GM20431 (cell line): ENCODE results near the gene PAX6.

Experiments
- in situ Hi-C: fragments of 300-500 bp; cut with MseI, MboI; formaldehyde crosslinking; loops from one replicate; pipeline ENCODE4 v1.15.0; 2020; ENCODE audit warnings: low sequenced_read_pairs; ENCODE audit not compliant: unreplicated experiment

PAX6 gene

DNA sequence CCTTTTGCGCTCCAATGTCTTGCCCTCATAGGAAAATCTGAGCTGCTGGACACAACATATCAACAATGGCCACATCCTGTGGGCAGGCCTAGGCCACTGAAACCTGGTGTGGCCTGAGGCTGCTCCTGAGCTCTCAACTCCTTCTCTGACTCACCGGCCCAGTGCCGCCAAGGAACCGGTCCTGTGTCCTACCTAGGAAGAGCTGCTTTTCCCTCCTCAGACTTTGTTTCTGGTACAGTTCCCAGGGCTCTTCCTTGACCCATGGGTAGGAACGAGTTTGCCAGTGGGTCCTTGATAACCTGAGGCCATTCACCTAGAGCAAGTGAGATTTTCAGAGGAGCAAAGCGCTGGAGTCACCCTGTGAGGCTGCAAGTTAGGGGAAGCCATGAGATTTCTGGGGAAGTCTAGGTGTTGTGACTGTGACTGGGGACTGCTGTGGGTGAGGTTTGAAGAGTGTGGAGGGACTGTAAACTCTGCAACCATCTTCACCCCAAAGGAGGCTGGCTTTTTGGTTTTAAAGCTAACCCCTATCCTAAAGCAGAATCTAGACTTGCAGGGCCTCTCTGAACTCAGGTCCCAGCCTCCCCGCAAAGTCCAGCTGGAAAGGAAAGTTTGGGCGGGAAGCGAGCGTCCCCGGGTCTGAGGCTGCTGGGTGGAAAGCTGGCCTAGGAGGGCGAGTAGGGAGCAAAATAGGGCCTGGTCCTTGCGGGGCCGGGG, 12.0 kb upstream of the PAX6 start:
- in situ Hi-C loops: no loop called here

DNA sequence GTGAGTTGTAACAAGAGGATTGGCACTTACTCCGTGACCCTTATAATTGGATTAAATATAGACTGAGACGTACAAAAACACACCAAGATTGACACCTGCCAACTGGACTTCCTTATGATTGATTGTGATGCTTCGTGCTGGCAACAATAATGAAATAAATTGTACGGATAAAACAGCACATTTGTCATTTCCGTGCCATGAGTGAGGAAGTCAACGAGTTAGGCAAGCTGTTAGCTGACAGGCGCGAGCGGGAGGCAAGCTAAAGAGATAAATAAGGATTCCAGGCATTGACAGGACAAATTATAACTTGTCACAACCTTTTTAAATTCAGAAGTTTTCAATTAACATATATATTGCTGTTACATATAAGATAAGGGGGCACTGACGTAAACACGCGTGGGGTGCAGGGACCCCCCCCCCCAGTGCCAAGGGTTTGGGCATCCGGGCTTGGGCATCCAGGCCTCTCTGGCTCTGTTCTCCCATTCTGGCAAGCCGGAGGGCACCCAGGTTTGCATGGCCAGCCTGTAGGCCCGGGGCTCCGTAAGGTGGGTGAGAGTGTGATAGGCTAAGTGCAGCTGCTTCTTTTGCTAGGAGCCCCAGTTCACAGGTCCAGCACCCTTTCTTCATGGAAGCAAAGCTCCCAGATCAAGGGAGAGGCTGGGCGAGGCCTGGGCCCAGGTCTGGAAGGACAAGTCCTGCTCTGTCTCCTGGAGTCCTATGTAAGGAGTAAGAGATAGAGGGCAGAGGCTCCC, 11.2 kb upstream of the PAX6 start:
- in situ Hi-C loops: no loop called here

DNA sequence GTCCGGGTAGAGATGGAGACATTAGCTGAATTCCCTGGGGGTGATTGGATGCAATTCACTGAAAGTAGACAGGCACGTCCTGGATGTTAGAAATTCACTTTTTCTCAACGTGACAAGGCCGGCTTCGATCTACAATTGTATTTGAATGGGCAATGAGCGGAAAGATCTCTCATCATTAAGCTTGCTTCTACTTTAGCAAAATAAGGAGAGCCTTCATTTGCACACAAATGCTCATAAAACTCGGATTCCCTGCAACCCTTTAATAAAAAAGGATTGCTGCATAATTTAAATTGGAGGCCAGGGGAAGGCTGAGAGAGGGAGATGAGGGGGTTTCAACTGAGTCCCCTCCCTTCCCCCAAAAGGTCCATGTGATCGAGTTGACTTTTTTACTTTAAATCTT, 10.6 kb upstream of the PAX6 start:
- in situ Hi-C loops: no loop called here

DNA sequence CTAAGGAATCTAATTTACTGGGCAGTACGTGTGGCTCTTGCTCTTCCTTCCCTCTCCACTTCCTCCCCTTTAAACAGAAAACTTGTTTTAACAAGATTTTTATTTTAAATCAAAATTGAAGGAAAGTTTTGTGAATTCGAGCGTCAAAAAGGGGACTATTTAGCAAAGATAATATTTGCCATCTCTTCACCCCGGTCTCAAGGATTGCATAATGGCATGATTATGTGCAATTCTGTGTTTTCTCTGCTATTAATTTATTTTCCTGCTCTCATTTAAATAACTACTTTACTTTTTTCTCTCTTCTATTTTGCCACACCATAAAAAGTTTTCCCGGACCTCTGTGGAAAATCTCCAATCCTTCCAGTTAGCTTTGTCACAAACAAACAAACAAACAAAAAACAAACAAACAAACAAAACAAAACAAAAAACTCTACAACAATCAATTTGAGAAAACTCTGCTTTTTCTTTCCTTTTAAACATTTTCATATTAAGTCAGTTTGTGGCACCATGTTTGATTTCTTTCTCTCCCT, 10.2 kb upstream of the PAX6 start:
- in situ Hi-C loops: no loop called here

DNA sequence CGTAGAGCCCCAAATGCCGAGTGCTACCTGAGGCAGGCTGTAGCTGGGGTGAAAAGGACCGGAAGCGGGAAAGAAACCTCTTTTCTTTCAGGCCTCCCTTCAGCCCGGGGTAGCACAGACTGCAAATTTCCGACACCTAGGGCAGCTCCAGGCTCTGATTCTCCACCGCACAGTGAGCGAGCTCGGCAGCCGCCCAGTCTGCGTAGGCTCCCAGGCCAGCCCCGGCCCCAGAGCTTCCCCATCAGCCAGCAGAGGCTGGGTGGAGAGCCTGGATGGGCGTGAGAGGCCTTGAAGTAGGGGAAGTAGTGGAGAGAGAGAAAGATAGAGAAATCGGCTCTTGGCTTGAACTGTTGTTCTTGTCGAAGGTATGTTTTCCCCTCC, 9.3 kb upstream of the PAX6 start:
- in situ Hi-C loops: no loop called here

DNA sequence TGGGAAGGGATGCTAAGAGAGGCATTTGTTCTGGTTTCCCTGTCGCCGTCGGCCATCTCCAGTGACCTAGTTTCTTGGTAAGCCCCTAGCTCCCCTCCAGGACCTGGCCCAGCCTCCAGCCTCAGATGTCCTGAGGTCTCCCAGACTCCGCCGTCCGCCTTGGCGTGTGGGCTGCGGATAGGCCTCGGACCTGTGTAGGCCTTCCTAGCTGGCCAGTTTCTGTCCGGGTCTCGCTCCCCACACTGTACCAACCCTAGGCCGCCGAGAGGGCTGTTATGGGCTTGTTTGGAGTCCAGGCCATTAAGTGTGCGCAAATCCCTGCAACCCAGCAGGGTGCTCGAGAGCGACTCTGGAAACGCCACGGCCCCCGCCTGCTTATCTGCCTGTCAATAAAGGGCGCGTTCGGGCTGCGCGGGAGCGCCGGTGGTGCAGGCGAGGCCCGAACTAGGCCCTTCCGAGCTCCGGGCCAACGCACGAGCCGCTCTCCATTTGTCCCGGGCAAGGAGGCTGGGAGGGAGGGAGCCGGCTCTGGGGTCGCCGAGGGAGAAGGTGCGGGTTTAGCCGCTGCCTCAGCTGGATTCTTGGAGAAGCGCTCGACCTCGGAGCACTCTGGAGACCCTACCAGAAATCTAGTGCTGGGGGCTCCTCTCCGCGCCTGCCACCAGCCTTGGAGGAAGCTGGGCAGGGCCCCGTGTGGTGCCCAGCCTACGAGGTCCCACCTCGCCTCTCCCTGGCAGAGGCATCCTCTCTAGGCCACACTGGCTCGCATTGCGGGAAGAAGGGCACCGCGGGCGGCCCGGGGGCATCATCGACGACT, 8.7 kb upstream of the PAX6 start:
- in situ Hi-C loops: no loop called here

DNA sequence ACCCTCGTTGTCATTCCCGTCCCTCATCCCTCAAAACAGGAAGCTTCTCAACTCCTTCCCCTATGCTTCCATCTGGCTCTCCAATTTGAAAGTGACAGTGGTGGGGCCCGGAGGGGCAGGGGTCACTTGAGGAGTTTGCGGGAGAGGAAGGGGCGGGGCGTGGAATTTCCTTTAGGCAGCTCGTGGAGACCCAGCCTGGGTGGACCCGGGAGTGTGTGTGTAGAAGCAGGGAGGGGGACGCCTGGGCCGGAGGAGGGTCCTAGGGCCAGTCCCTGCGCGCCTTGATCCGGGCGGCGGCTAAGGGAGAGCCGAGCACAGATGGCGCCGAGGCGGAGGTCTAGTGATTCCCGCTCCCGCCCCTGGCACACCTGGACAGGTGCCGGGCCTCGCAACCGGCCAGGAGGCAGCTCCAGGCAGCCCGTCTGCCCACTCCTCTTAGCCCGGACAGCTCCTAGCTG, 7.8 kb upstream of the PAX6 start:
- in situ Hi-C loops: no loop called here

DNA sequence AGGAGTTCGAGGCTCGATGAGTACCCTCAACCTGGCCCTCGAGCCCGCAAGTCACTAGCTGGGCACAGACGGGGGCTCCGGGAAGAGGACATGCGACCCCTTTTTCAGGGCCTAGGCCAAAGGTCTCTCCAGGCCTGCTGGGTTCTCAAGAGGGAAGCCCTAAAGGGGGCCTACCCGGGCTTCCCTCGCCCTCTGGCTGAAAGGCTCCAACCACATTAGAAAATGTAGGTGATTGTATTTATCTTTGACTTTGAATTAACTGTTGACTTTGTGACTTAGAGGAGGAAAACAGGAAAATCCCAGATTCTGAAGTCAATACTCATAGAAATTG, 7.3 kb upstream of the PAX6 start:
- in situ Hi-C loops: no loop called here

DNA sequence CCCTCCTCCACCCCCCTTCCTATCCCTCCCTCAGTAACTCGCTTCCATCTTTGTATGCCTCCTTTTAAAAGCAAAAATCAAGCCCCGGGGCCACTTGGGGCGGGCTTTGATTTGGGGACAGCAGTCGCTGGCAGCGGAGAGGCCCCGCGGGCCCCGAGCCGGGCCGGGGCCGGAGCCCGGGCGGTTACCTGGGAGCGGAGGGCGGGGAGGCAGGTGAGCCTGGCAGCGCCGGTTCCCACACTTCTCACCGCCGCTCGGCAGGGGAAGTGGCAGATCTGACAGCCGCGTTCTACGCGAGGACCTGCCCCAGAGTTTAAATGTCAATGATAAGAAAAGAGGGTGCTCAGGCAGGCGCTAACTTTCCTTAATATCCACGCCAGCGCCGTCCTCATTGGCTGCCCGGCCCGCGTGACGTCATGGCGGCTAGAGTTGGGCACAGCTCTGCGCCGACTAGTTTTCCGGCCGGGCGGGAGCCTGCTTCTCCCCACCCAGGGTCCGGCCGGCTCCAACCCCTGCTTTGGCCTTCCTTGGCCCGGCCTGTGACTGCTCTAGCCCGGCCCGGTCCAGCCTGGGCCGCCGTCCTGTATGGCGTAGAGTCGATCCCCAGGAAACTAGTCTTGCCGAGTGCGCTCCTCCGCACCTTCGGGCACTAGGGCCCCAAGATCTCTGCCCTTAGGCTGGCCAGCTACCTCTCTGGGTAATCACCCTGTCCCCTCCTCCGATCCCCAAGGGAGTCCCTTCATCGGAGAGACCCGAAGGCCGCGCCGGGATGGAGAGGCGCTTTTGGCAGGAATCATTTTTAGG, 6.7 kb upstream of the PAX6 start:
- in situ Hi-C loops: no loop called here

DNA sequence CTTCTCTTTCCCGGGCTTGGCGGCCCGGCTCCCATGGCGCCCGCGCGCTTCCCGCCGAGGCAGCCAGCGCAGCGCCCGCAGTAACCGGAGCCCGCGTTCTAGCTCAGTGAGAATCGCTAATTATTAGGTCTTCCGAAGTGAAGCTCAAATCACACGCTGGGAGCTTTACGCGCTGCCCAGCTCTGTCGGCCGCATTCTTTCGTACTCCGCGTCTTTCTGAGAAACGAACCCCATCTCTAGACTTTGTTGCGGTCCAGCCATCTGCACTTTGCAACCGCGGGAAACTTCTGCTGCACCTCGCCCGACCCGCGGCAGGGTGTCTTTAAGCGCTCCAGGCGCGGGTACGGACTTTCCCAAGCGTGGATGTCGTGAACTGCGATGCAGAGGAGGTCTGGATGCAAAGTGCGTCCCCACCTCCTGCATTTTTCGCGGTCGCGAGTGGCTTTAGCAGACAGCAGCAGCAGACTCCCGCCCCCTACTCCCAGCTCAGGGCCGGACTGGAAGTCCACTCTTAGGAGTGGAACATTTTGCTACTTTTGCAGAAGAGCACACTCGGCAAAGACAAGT, 6.0 kb upstream of the PAX6 start:
- in situ Hi-C loops: no loop called here

DNA sequence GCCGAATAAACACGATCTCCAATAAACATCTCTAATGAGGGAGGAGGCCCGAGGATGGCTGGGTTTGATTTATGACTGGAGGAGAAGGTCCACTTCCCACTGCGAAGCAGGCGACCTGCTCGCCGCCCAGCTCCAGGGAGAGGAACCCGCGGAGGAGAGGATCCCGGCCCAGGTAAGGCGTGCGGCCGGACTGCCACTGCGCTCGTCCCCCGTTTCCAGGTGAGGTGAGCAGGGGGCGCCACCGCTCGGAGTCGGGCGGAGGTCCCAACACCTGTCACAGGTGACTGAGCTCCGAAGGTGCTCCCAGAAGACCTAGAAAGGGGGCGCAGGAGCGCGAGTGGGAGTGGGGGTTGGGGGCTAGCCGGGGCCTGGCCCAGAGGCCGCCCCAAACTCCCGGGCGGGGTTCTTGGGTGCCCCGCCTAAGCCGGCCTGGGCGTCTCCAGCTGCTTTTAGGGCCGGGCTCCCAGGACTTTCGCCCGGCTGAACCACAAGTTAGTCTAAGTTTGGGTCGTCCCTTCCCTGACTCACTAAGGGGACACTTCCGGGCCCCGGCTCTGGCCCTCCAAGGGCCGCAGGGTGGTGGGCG, 5.4 kb upstream of the PAX6 start:
- in situ Hi-C loops: no loop called here

DNA sequence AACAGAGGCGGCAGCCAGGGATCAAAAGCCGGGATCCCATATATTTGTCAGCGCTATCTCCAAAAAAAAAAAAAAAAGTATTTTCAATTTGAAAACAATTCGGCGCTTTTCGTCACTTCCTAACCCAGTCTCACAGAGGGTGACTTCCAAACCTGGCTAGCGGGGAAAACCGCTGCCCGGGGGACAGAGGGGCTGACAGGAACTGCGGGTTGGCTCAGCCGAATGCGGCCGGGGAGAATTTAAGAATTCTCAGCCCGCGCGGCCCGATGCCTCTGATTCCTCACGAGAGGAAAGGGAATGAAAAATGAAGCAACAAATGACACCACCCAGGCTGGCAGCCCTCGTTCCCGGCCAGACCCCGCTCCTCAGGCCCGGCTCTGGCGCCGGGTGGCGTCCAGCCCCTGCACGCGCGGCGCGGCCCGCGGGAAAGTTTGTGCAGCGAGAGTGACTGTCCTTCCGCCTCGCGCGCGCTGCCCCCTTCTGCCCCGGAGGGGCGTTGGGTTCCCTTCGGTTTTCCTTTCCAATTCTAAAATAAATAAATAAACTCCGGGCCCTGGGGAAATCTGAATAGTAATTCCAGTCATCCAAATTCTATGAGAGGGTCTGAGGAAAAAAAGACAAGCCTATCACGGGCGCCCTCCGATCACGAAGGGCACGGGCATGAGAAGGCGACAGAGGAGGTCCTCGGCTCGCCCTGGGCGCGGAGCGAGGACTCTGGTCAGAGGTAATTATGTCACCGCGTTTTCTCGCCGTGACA, 4.8 kb upstream of the PAX6 start:
- in situ Hi-C loops: no loop called here

DNA sequence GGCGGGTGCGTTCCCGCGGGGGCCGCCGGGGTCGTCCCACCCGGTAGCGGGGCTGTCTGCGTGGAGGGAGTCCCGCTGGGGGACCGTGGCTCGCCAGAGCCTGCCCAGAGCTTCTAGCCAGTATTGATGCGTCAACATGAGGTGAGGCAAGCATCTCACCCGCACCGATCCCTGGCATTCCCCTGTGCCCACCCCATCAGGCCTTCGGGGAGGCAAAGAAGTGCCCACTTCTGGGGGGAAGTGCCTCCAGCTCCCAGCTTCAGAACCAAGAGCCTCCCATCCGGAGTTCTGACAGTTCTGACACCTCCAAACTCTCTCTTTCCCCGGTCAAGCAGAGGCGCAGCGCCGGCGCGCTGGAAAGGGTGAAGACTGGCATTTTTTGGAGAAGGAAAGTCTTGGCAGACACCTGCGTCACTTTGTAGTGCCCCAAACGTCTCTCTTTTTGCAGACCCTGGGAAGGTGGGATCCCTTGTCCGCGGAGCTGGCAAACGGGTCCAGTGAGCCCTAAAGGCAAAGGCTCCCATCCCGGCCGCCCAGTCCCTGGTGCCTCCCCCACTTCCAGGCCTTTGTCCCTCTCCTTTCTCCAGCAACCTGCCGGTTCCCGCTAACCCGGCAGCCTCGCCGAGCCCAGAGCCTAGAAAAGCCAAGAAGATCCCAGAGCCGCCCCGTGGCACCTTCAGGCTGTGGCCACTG, 3.2 kb upstream of the PAX6 start:
- in situ Hi-C loops: no loop called here

DNA sequence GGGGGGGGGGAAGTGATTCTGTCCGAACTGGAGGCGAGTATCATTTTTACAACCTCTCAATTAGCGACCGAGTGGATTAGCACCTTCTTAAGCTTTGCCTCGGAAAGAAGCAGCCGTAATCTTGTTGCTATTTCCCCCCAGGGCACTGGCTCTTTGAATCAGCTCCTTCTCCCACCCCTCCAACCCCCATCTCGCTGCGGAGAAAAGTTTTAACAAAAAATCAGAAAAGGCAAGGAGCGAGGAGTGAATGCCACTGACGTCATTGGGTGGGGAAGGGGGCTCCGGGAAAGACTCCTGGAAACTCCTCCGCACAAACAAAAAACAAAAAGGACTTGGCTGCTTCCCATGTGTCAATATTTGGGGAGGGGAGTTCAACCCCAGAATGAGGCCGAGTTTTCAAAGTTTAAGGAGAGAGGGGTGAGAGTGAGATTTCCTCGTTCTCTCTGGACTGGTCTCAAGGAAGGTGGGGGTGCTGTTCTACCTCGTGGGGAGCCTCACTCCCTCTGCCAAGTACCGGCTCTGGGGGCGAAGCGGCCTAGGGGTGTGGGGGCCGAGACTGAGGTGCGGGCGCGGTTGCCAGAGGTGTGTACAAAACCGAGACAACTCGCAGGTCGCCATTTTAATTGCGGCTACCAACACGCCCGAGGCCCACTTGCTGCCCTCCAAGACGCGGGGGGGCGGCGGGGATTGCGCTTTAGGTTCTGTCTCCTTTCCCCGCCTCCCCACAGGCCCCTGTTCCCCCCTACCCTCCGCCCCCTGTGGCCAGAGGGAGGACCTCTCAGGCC, 2.5 kb upstream of the PAX6 start:
- in situ Hi-C loops: no loop called here

DNA sequence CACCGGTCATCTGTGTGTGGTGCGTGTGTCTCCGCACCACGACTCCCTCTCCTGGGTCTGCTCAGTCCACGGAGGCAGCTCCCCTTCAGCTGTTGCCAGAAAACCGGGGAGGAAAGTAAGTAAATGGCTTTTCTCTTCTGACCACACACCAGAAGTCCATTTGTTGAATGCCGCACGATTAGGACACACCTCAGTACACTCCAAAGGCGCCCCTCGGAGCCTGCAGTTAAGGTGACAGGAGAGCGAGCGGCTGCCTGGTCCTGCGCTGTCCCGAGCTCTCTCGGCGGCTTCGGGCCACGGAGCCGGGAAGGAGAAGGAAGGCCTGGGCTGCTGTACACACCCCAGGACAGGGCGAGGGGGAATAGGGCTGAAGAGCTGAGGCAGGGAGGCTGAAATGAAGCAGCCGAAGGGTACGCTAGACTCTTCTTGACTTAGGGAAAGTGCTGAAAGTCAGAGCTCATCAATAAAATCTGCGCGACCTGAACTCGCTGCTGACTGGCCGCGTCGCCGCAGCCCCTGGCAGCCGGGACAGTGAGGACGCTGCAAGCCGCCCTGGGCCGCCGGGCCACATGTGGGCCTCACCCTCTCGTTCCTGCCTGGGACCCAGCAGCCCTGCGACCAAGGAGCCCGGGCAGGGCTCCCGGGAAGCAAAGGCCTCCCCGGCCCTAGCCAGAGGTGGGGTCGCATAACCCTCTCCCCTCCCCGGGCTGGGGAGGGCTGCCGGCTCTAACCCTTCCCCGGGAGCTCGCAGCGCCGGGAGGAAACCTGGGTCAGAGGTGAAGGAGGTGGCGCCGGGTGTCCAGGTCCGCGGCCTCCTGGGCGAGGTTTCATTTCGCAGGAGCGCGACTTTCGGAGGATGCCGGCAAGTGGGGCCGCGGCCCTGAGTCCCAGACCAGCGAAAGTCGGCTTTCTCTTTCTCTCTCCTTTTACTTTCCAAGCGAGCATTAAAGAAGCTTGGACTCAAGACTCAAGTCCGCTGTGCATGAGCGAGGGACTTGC, 1.6 kb upstream of the PAX6 start:
- in situ Hi-C loops: no loop called here
